K562 (cell line): ENCODE results near the gene UBE2D2. TPM values are rescaled to one million over a fixed set of nuclear protein-coding genes. Genes with fewer than 3 reads are reported as not detected.

ENCODE experiments used
- ATAC-seq: fragments of 200-7000 bp; cut with Tn5 transposase; 3 replicates; pipeline ENCODE4 v1.9.1; 2020; ENCODE audit warnings: moderate library complexity
- BruUV-seq: library from RNA; stranded (reverse); fragments of 400-500 nt; replicated peaks from 2 replicates; lab custom pipeline; 2021; lab: Mats Ljungman, UMichigan
- CTCF ChIA-PET: fragments of 300-600 bp; formaldehyde crosslinking; extraction: SDS; loops from one replicate; lab custom pipeline; 2021; ENCODE audit warnings: low intra/inter-chr PET ratio; lab: Yijun Ruan, JAX
- POLR2A ChIA-PET: fragments of 300-600, 350-650 bp; sonication (Branson Sonifier 250); formaldehyde crosslinking; extraction: SDS; loops from one replicate; lab custom pipeline; 2021; ENCODE audit warnings: antibody characterized with exemption, inconsistent platforms; lab: Yijun Ruan, JAX
- DNase-seq, 4 experiments: peaks; one replicate each; pipeline versions ENCODE4 v3.0.0 to v3.0.0-alpha.2; 2011 to 2018; ENCODE audit warnings: low spot score in 3 of 4, mixed read lengths in 3 of 4; ENCODE audit errors: extremely low read depth in 1 of 4
- FAIRE-seq: peaks from 2 replicates; lab custom pipeline; 2011; peaks lifted over from hg19 to GRCh38; lab: Jason Lieb, UNC
- H2AFZ ChIP-seq: 2 replicates; pipeline ENCODE4 v1.6.0; 2011; ENCODE audit warnings: low read depth, low read length, control low read depth, inconsistent platforms
- H3K27ac ChIP-seq: fragments of 200-600 bp; 3 replicates; pipeline ENCODE4 v1.8.0; 2011; ENCODE audit warnings: low read depth, mild to moderate bottlenecking, control low read depth, inconsistent platforms, low read length, moderate library complexity, mixed read lengths; ENCODE audit errors: extremely low read depth
- H3K27me3 ChIP-seq, 2 experiments: fragments of 300-600 bp in 1 of 2; 2 replicates in 1 of 2; 3 replicates in 1 of 2; pipeline versions ENCODE4 v1.6.0 to v1.8.0; 2011; ENCODE audit warnings: inconsistent platforms in 2 of 2, low read length in 2 of 2, mild to moderate bottlenecking in 1 of 2, mixed read lengths in 1 of 2, moderate library complexity in 1 of 2; ENCODE audit not compliant: control insufficient read depth in 2 of 2, insufficient read depth in 2 of 2
- H3K36me3 ChIP-seq: fragments of 300-600 bp; 3 replicates; pipeline ENCODE4 v1.8.0; 2011; ENCODE audit warnings: mild to moderate bottlenecking, low read length, inconsistent platforms; ENCODE audit not compliant: control insufficient read depth, insufficient read depth
- H3K4me1 ChIP-seq, 2 experiments: fragments of 200-600 bp in 1 of 2; replicated peaks in 1 of 2; 2 replicates in 1 of 2; 3 replicates in 1 of 2; pipeline versions ENCODE4 v1.5.1 to v1.8.0; 2011; ENCODE audit warnings: inconsistent platforms in 2 of 2, low read length in 2 of 2, mild to moderate bottlenecking in 1 of 2, mixed read lengths in 1 of 2, moderate library complexity in 1 of 2; ENCODE audit not compliant: control insufficient read depth in 2 of 2, insufficient read depth in 2 of 2
- H3K4me2 ChIP-seq: 2 replicates; pipeline ENCODE4 v1.6.1; 2011; ENCODE audit warnings: low read length, control low read depth, inconsistent platforms, mixed read lengths; ENCODE audit not compliant: insufficient read depth
- H3K4me3 ChIP-seq: fragments of 200-600 bp; sonication (generic), shearing (Covaris generic); 2 replicates; pipeline ENCODE4 v1.5.1; 2016; ENCODE audit warnings: control low read depth, inconsistent platforms
- H3K79me2 ChIP-seq: fragments of 200-600 bp; 3 replicates; pipeline ENCODE4 v1.8.0; 2011; ENCODE audit warnings: low read length, inconsistent platforms; ENCODE audit not compliant: control insufficient read depth, insufficient read depth
- H3K9ac ChIP-seq, 2 experiments: 2 replicates each; pipeline versions ENCODE4 v1.6.0 to v1.6.1; 2011; ENCODE audit warnings: low read depth in 2 of 2, low read length in 2 of 2, control low read depth in 1 of 2, inconsistent platforms in 1 of 2, mild to moderate bottlenecking in 1 of 2, mixed read lengths in 1 of 2; ENCODE audit not compliant: insufficient read depth in 1 of 2
- H3K9me1 ChIP-seq: one replicate; pipeline ENCODE4 v1.6.0; 2011; ENCODE audit warnings: inconsistent platforms, mild to moderate bottlenecking, low read length, moderate library complexity; ENCODE audit not compliant: control insufficient read depth, insufficient read depth
- H3K9me3 ChIP-seq: replicated peaks from 2 replicates; pipeline ENCODE4 v1.5.1; 2011; ENCODE audit warnings: low read depth, low read length, inconsistent platforms; ENCODE audit not compliant: control insufficient read depth, insufficient read depth
- H4K20me1 ChIP-seq: replicated peaks from 2 replicates; pipeline ENCODE4 v1.6.1; 2011; ENCODE audit warnings: low read length, inconsistent platforms, mixed read lengths; ENCODE audit not compliant: control insufficient read depth, insufficient read depth
- CREB5 ChIP-seq: fragments of 250-450 bp; sonication (Bioruptor Pico); IDR thresholded peaks from 2 replicates; pipeline ENCODE4 v1.5.0; 2020; ENCODE audit warnings: mild to moderate bottlenecking
- FOXA3 ChIP-seq, 2 experiments: fragments of 450-650 bp in 1 of 2; sonication (generic) in 1 of 2; formaldehyde crosslinking; IDR thresholded peaks in 1 of 2; conservative IDR thresholded peaks in 1 of 2; 2 replicates each; pipeline versions ENCODE4 v1.4.0 to v1.8.0; 2020 to 2022; ENCODE audit warnings: mild to moderate bottlenecking in 2 of 2, missing genetic modification reagents in 1 of 2
- HES1 ChIP-seq: fragments of 450-650 bp; IDR thresholded peaks from 2 replicates; pipeline ENCODE4 v1.6.1; 2016; ENCODE audit warnings: low read depth, mild to moderate bottlenecking, moderate library complexity
- NBN ChIP-seq: fragments of 450-650 bp; IDR thresholded peaks from 2 replicates; pipeline ENCODE4 v1.6.1; 2016; ENCODE audit warnings: low read depth, mild to moderate bottlenecking
- NCOA1 ChIP-seq: fragments of 450-650 bp; IDR thresholded peaks from 2 replicates; pipeline ENCODE4 v1.6.1; 2016; ENCODE audit warnings: low read depth
- NCOR1 ChIP-seq: fragments of 450-650 bp; IDR thresholded peaks from 2 replicates; pipeline ENCODE4 v1.6.1; 2016; ENCODE audit warnings: mild to moderate bottlenecking, moderate library complexity
- TEAD4 ChIP-seq, 2 experiments: sonication (generic) in 1 of 2; formaldehyde crosslinking in 1 of 2; IDR thresholded peaks; 2 replicates each; pipeline versions ENCODE4 v1.6.1 to v1.8.0; 2012 to 2022; ENCODE audit warnings: borderline replicate concordance in 1 of 2, inconsistent platforms in 1 of 2, low read length in 1 of 2, mild to moderate bottlenecking in 1 of 2, missing genetic modification reagents in 1 of 2
- ZBTB7A ChIP-seq: IDR thresholded peaks from 2 replicates; pipeline ENCODE4 v1.6.1; 2011; ENCODE audit warnings: low read depth, mild to moderate bottlenecking, low read length, moderate library complexity, borderline replicate concordance; ENCODE audit not compliant: control insufficient read depth
- ZNF324 ChIP-seq: fragments of 250-450 bp; sonication (Bioruptor Pico); IDR thresholded peaks from 2 replicates; pipeline ENCODE4 v1.4.0; 2020; ENCODE audit warnings: mild to moderate bottlenecking
- ZZZ3 ChIP-seq: fragments of 450-650 bp; IDR thresholded peaks from 2 replicates; pipeline ENCODE4 v1.6.1; 2016; ENCODE audit warnings: antibody characterized with exemption, mild to moderate bottlenecking, moderate library complexity
- WGBS: fragments of 100-300 bp; shearing (Covaris generic); methylation state at CpG from one replicate; pipeline ENCODE4 v1.1.6; 2016; ENCODE audit warnings: low coverage, mixed read lengths; ENCODE audit not compliant: insufficient coverage; ENCODE audit errors: missing lambda C conversion rate; 5-methylcytosine and 5-hydroxymethylcytosine counted together
- in situ Hi-C: fragments of 300-500 bp; cut with MboI; formaldehyde crosslinking; loops from 4 replicates; pipeline ENCODE4 v1.15.0; 2018; ENCODE audit warnings: inconsistent platforms, mixed read lengths
- intact Hi-C: fragments of 100-400 bp; cut with micrococcal nuclease; formaldehyde crosslinking; loops from 2 replicates; pipeline ENCODE4 v1.14.2; 2022
- polyA plus RNA-seq, 8 experiments: library from polyadenylated mRNA; depleted of rRNA in 4 of 8; stranded (reverse) in 5 of 8; unstranded in 3 of 8; fragments of >200 nt; fragmentation: Nextera tagmentation in 2 of 8; fragmentation: Illumina TruSeq in 1 of 8; extraction: Ambion mirVana in 2 of 8; extraction: Trizol in 1 of 8; gene quantifications; 2 replicates each; pipeline versions ENCODE4 v1.2.1 to v1.2.3, GENCODE V29; 2011 to 2014; ENCODE audit warnings: inconsistent platforms in 1 of 8, missing spikeins in 1 of 8
- total RNA-seq, 7 experiments: library from RNA; depleted of rRNA in 6 of 7; stranded (reverse); fragments of >200 nt in 6 of 7; fragmentation: Illumina TruSeq in 2 of 7; extraction: Trizol in 2 of 7; gene quantifications; 2 replicates each; pipeline versions ENCODE4 v1.2.1 to v1.2.3, GENCODE V29; 2011 to 2021; ENCODE audit warnings: low replicate concordance in 1 of 7
- TF ChIP-seq, protein P1 (sequence below): sonication (generic); formaldehyde crosslinking; IDR thresholded peaks from 2 replicates; pipeline ENCODE4 v1.8.1; 2023; ENCODE audit warnings: mild to moderate bottlenecking, missing genetic modification reagents
- TF ChIP-seq, protein P2 (sequence below): fragments of 450-650 bp; conservative IDR thresholded peaks from 2 replicates; pipeline ENCODE4 v1.6.1; 2016; ENCODE audit warnings: missing genetic modification characterization, low read depth, mild to moderate bottlenecking, control low read depth, missing compliant biosample characterization
- TF ChIP-seq, protein P3 (sequence below): sonication (generic); formaldehyde crosslinking; IDR thresholded peaks from 2 replicates; pipeline ENCODE4 v1.8.1; 2023; ENCODE audit warnings: mild to moderate bottlenecking, missing genetic modification reagents, moderate library complexity

The UBE2D2 gene
- total and polyA plus RNA-seq, 9 of the 15 experiments (the other 6 are each of a cell fraction or from before 2014, with no cell fraction given) = 53.6 to 198 (median 122) TPM

GRCh38 chr5:139671096-139671841 lies 110.1 kb downstream of the UBE2D2 start:
- H2AFZ ChIP-seq = no peak overlapping the region
- WGBS = 63% methylated on average over 8 of the region's 20 CpGs
- in situ Hi-C loops (no loop called here), intact Hi-C loops (no loop called here)
- peaks cover 42% of the 10 kb centered on the region; the same call in 1 of the 2 replicates for H4K20me1 ChIP-seq
- H3K9me3 ChIP-seq = no peaks in the 10 kb centered on the region
- ATAC-seq = no peak
- POLR2A ChIA-PET = interaction anchor here (0.6 to 5.0 kb wide), 5 partner anchors 12 to 482 kb away, joined by 3 to 33 read pairs (median 6); no protein-coding TSS in a partner anchor
- H3K4me1 ChIP-seq = peaks cover 75 to 78% of the 10 kb centered on the region in 2 experiments
- no peaks in the 10 kb centered on the region for H3K27me3 ChIP-seq
- no peak for DNase-seq
- BruUV-seq = no TSS peak
- peaks cover 96% of the 10 kb centered on the region for H3K79me2 ChIP-seq
- CTCF ChIA-PET = no interaction called here
- peak overlapping the region; percentile 95 for H3K27ac ChIP-seq
- H3K9ac ChIP-seq = peak overlapping the region; percentile 82 to 92
- H3K36me3 ChIP-seq = peaks cover 53% of the 10 kb centered on the region; the same call in 2 of the 3 replicates
- H3K9me1 ChIP-seq = peaks cover 7% of the 10 kb centered on the region
- no peak for FAIRE-seq
- peak overlapping the region; percentile 92; the same call in 1 of the 2 replicates for H3K4me2 ChIP-seq
- no peak overlapping the region for H3K4me3 ChIP-seq
- no peak for TF ChIP-seq ZNF324
- TF ChIP-seq ZBTB7A = peak; percentile 54; the same call in 1 of the 2 replicates
- TF ChIP-seq FOXA3 (CRISPR knock-in tag; conservative IDR thresholded peaks at IDR 0.05 in 1 of 2, IDR thresholded peaks at IDR 0.05 in 1 of 2) = peak in 1 of 2 experiments; percentile 47; a peak in 1 of 4 replicates
- no peak for TF ChIP-seq NBN
- no peak for TF ChIP-seq ZZZ3
- no peak for TF ChIP-seq CREB5
- TF ChIP-seq, protein P1, sequence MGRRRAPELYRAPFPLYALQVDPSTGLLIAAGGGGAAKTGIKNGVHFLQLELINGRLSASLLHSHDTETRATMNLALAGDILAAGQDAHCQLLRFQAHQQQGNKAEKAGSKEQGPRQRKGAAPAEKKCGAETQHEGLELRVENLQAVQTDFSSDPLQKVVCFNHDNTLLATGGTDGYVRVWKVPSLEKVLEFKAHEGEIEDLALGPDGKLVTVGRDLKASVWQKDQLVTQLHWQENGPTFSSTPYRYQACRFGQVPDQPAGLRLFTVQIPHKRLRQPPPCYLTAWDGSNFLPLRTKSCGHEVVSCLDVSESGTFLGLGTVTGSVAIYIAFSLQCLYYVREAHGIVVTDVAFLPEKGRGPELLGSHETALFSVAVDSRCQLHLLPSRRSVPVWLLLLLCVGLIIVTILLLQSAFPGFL = no peak
- TF ChIP-seq NCOA1 = no peak
- no peak for TF ChIP-seq TEAD4 (IDR thresholded peaks at IDR 0.05; ENCODE audit: low read length)
- TF ChIP-seq TEAD4 (CRISPR knock-in tag; IDR thresholded peaks at IDR 0.05; ENCODE audit: borderline replicate concordance) = 0 out of 2 replicates have a peak, but pooled peaks have one; percentile 37
- no peak for TF ChIP-seq NCOR1
- TF ChIP-seq, protein P2, sequence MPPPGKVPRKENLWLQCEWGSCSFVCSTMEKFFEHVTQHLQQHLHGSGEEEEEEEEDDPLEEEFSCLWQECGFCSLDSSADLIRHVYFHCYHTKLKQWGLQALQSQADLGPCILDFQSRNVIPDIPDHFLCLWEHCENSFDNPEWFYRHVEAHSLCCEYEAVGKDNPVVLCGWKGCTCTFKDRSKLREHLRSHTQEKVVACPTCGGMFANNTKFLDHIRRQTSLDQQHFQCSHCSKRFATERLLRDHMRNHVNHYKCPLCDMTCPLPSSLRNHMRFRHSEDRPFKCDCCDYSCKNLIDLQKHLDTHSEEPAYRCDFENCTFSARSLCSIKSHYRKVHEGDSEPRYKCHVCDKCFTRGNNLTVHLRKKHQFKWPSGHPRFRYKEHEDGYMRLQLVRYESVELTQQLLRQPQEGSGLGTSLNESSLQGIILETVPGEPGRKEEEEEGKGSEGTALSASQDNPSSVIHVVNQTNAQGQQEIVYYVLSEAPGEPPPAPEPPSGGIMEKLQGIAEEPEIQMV (tag) = peak; percentile 88
- TF ChIP-seq, protein P3, sequence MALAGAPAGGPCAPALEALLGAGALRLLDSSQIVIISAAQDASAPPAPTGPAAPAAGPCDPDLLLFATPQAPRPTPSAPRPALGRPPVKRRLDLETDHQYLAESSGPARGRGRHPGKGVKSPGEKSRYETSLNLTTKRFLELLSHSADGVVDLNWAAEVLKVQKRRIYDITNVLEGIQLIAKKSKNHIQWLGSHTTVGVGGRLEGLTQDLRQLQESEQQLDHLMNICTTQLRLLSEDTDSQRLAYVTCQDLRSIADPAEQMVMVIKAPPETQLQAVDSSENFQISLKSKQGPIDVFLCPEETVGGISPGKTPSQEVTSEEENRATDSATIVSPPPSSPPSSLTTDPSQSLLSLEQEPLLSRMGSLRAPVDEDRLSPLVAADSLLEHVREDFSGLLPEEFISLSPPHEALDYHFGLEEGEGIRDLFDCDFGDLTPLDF (CRISPR knock-in tag) = no peak
- no peak for TF ChIP-seq HES1
